SK-N-SH treated with all-trans-retinoic acid at 6 μM for 48 hours (cell line): ENCODE measurements around the gene ZFAND3.
"Not testable (repeated sequence)": the region's sequence is repeated elsewhere in the genome, so short reads cannot be mapped to it uniquely, and the experiment has no call there.

Experiments used
- ATAC-seq: fragments of 200-7000 bp; cut with Tn5 transposase; 3 replicates; pipeline ENCODE4 v1.9.1; 2020; ENCODE audit warnings: mild to moderate bottlenecking, moderate library complexity
- ARNTL ChIP-seq: fragments of 450-650 bp; formaldehyde crosslinking; IDR thresholded peaks from 2 replicates; pipeline ENCODE4 v1.5.0; 2020; ENCODE audit warnings: low read depth, mild to moderate bottlenecking, moderate library complexity, borderline replicate concordance
- BACH2 ChIP-seq: fragments of 250-450 bp; sonication (Bioruptor Pico); IDR thresholded peaks from 2 replicates; pipeline ENCODE4 v1.9.0; 2021; ENCODE audit warnings: mild to moderate bottlenecking, borderline replicate concordance
- CREB5 ChIP-seq: fragments of 250-450 bp; sonication (Bioruptor Pico); IDR thresholded peaks from 2 replicates; pipeline ENCODE4 v1.5.1; 2020; ENCODE audit warnings: low read depth, mild to moderate bottlenecking, moderate library complexity
- CSDC2 ChIP-seq: fragments of 250-450 bp; sonication (Bioruptor Pico); IDR thresholded peaks from 2 replicates; pipeline ENCODE4 v1.5.0; 2020; ENCODE audit warnings: mild to moderate bottlenecking, moderate library complexity
- CSRNP3 ChIP-seq: fragments of 250-450 bp; sonication (Bioruptor Pico); IDR thresholded peaks from 2 replicates; pipeline ENCODE4 v1.5.1; 2021; ENCODE audit warnings: mild to moderate bottlenecking, moderate library complexity
- ESRRG ChIP-seq: fragments of 250-450 bp; sonication (Bioruptor Pico); IDR thresholded peaks from 2 replicates; pipeline ENCODE4 v1.6.1; 2021; ENCODE audit warnings: mild to moderate bottlenecking
- GLIS3 ChIP-seq: fragments of 250-450 bp; sonication (Bioruptor Pico); IDR thresholded peaks from 2 replicates; pipeline ENCODE4 v1.5.0; 2020; ENCODE audit warnings: mild to moderate bottlenecking, moderate library complexity
- ISL1 ChIP-seq: fragments of 250-450 bp; sonication (Bioruptor Pico); IDR thresholded peaks from 2 replicates; pipeline ENCODE4 v2.1.2; 2022; ENCODE audit warnings: mild to moderate bottlenecking, moderate library complexity
- OSR1 ChIP-seq: fragments of 250-450 bp; sonication (Bioruptor Pico); IDR thresholded peaks from 2 replicates; pipeline ENCODE4 v1.8.0; 2022; ENCODE audit warnings: moderate library complexity, mild to moderate bottlenecking, inconsistent platforms
- POU6F1 ChIP-seq: fragments of 250-450 bp; sonication (Bioruptor Pico); IDR thresholded peaks from 2 replicates; pipeline ENCODE4 v1.8.0; 2021; ENCODE audit warnings: low read depth, mild to moderate bottlenecking, moderate library complexity, borderline replicate concordance
- PPARA ChIP-seq: fragments of 250-450 bp; sonication (Bioruptor Pico); IDR thresholded peaks from 2 replicates; pipeline ENCODE4 v1.5.0; 2020; ENCODE audit warnings: mild to moderate bottlenecking, borderline replicate concordance
- RARB ChIP-seq: fragments of 250-450 bp; sonication (Bioruptor Pico); IDR thresholded peaks from 2 replicates; pipeline ENCODE4 v1.8.0; 2021; ENCODE audit warnings: mild to moderate bottlenecking, moderate library complexity
- SNAI2 ChIP-seq: fragments of 250-450 bp; sonication (Bioruptor Pico); IDR thresholded peaks from 2 replicates; pipeline ENCODE4 v1.5.0; 2020; ENCODE audit warnings: mild to moderate bottlenecking, moderate library complexity
- TCF4 ChIP-seq: fragments of 250-450 bp; sonication (Bioruptor Pico); IDR thresholded peaks from 2 replicates; pipeline ENCODE4 v1.8.0; 2021; ENCODE audit warnings: mild to moderate bottlenecking, moderate library complexity, borderline replicate concordance
- TOX ChIP-seq: fragments of 250-450 bp; sonication (Bioruptor Pico); IDR thresholded peaks from 2 replicates; pipeline ENCODE4 v1.8.0; 2021; ENCODE audit warnings: mild to moderate bottlenecking, moderate library complexity, borderline replicate concordance
- TSHZ2 ChIP-seq: fragments of 250-450 bp; sonication (Bioruptor Pico); IDR thresholded peaks from 2 replicates; pipeline ENCODE4 v1.5.0; 2020; ENCODE audit warnings: mild to moderate bottlenecking, moderate library complexity
- ZC3H10 ChIP-seq: fragments of 250-450 bp; sonication (Bioruptor Pico); IDR thresholded peaks from 2 replicates; pipeline ENCODE4 v1.5.1; 2021; ENCODE audit warnings: mild to moderate bottlenecking, moderate library complexity
- ZFP3 ChIP-seq: fragments of 250-450 bp; sonication (Bioruptor Pico); IDR thresholded peaks from 2 replicates; pipeline ENCODE4 v1.5.0; 2020; ENCODE audit warnings: mild to moderate bottlenecking, moderate library complexity
- ZFP30 ChIP-seq: fragments of 450-650 bp; formaldehyde crosslinking; IDR thresholded peaks from 2 replicates; pipeline ENCODE4 v1.5.0; 2022; ENCODE audit warnings: mild to moderate bottlenecking, moderate library complexity
- ZNF565 ChIP-seq: fragments of 450-650 bp; formaldehyde crosslinking; conservative IDR thresholded peaks from 2 replicates; pipeline ENCODE4 v1.5.0; 2020; ENCODE audit warnings: low read depth, mild to moderate bottlenecking, moderate library complexity
- ZNF70 ChIP-seq: fragments of 450-650 bp; formaldehyde crosslinking; IDR thresholded peaks from 2 replicates; pipeline ENCODE4 v1.5.0; 2020; ENCODE audit warnings: mild to moderate bottlenecking, moderate library complexity
- ZNF8 ChIP-seq: fragments of 450-650 bp; formaldehyde crosslinking; IDR thresholded peaks from 2 replicates; pipeline ENCODE4 v1.5.0; 2020; ENCODE audit warnings: mild to moderate bottlenecking, moderate library complexity
- TF ChIP-seq, protein P1 (sequence below): fragments of 250-450 bp; sonication (Bioruptor Pico); IDR thresholded peaks from 2 replicates; pipeline ENCODE4 v1.8.0; 2020; ENCODE audit warnings: mild to moderate bottlenecking, moderate library complexity, borderline replicate concordance

ZFAND3 gene

DNA sequence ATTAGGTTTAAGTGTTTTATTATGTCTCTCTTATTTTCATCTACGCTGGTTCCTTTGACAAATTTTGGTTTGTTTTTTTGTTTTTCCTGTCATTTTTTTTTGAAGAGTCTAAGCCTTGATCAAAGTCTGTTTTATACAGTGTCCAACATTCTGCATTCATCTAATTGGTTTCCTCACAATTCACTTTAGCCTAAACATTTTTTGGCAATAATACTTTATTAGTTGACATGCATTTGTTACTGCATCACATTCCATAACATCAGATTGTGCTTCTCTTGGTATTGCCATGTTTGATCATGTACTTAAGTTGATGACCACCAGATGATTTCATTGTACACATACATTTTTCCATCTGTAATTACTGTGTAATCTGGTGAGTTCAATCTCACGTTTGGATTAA lies 173.2 kb downstream of the ZFAND3 start:
- TF ChIP-seq RARB (CRISPR knock-in tag) (no peak), BACH2 (CRISPR knock-in tag) (no peak), CSDC2 (CRISPR knock-in tag) (no peak), POU6F1 (CRISPR knock-in tag) (no peak), ZFP30 (CRISPR knock-in tag) (no peak), SNAI2 (CRISPR knock-in tag) (no peak), OSR1 (CRISPR knock-in tag) (no peak), ARNTL (CRISPR knock-in tag) (no peak), ZNF8 (CRISPR knock-in tag) (no peak), PPARA (no peak), ZC3H10 (CRISPR knock-in tag) (no peak), ZNF70 (CRISPR knock-in tag) (no peak), TCF4 (CRISPR knock-in tag) (no peak), TOX (CRISPR knock-in tag) (no peak), ESRRG (CRISPR knock-in tag) (no peak), CSRNP3 (CRISPR knock-in tag) (no peak), ISL1 (CRISPR knock-in tag) (no peak), TSHZ2 (CRISPR knock-in tag) (no peak), GLIS3 (CRISPR knock-in tag) (no peak)
- TF ChIP-seq, protein P1, sequence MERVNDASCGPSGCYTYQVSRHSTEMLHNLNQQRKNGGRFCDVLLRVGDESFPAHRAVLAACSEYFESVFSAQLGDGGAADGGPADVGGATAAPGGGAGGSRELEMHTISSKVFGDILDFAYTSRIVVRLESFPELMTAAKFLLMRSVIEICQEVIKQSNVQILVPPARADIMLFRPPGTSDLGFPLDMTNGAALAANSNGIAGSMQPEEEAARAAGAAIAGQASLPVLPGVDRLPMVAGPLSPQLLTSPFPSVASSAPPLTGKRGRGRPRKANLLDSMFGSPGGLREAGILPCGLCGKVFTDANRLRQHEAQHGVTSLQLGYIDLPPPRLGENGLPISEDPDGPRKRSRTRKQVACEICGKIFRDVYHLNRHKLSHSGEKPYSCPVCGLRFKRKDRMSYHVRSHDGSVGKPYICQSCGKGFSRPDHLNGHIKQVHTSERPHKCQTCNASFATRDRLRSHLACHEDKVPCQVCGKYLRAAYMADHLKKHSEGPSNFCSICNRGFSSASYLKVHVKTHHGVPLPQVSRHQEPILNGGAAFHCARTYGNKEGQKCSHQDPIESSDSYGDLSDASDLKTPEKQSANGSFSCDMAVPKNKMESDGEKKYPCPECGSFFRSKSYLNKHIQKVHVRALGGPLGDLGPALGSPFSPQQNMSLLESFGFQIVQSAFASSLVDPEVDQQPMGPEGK, result no peak
- no peak for ATAC-seq

DNA sequence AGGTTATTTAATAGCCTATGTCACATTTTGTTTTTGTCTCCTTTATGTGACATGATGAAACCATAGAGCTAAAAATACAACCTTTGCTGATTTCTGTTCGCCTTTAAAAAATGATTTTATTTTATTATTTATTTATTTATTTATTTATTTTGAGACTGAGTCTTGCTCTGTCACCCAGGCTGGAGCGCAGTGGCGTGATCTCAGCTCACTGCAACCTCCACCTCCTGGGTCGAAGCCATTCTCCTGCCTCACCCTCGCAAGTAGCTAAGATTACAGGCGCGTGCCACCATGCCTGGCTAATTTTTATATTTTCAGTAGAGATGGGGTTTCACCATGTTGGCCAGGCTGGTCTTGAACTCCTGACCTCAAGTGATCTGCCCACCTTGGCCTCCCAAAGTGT lies 173.7 kb downstream of the ZFAND3 start:
- ATAC-seq, result not testable (repeated sequence)

DNA sequence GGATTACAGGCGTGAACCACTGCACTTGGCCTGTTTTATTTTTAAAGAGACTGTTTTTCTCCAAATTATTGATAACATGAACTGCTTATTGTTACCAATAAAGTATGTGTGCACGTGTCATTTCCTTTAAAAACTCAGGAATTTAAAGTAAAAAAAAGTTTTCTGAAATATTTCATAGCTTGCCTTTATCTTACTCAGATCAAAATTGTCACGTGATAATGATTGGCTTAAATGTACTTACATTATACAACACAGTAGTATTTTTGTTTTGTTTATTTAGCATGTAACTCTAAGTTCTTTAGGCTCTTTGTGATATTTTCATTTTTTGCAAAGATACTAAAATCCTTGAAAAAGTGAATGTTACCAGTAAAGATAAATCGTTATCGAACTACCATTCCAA lies 174.1 kb downstream of the ZFAND3 start:
- no peak for ATAC-seq
- TF ChIP-seq SNAI2 (CRISPR knock-in tag) (no peak), CREB5 (CRISPR knock-in tag) (no peak), RARB (CRISPR knock-in tag) (no peak), ZNF8 (CRISPR knock-in tag) (no peak), GLIS3 (CRISPR knock-in tag) (no peak), TOX (CRISPR knock-in tag) (no peak), OSR1 (CRISPR knock-in tag) (no peak), POU6F1 (CRISPR knock-in tag) (no peak), ZNF565 (CRISPR knock-in tag) (no peak), ZFP30 (CRISPR knock-in tag) (no peak), ESRRG (CRISPR knock-in tag) (no peak), TSHZ2 (CRISPR knock-in tag) (no peak), ZFP3 (CRISPR knock-in tag) (no peak)
- TF ChIP-seq, protein P1, result no peak
